Neural crest cell (in vitro differentiated cells): ENCODE data around the gene KHDC1L. TPM values are rescaled to one million over a fixed set of nuclear protein-coding genes. Genes with fewer than 3 reads are reported as not detected.
"Not testable (repeated sequence)": the region's sequence is repeated elsewhere in the genome, so short reads cannot be mapped to it uniquely, and the experiment has no call there.

ENCODE experiments used
- DNase-seq: peaks from one replicate; pipeline ENCODE4 v3.0.0; 2021; ENCODE audit warnings: low read depth, mixed read lengths, low spot score
- H3K27ac Mint-ChIP-seq: one replicate; pipeline ENCODE4 v1.8.0; 2021; ENCODE audit warnings: mild to moderate bottlenecking, mixed read lengths; ENCODE audit not compliant: unreplicated experiment
- H3K27me3 Mint-ChIP-seq: 2 replicates; pipeline ENCODE4 v1.8.0; 2021; ENCODE audit warnings: low read depth, mild to moderate bottlenecking, mixed read lengths
- H3K36me3 Mint-ChIP-seq: 2 replicates; pipeline ENCODE4 v1.8.0; 2021; ENCODE audit warnings: low read depth, mild to moderate bottlenecking, mixed read lengths
- H3K4me1 Mint-ChIP-seq: 2 replicates; pipeline ENCODE4 v1.8.0; 2021; ENCODE audit warnings: mixed read lengths
- H3K4me3 Mint-ChIP-seq: one replicate; pipeline ENCODE4 v1.8.0; 2021; ENCODE audit warnings: mild to moderate bottlenecking, mixed read lengths
- H3K9me3 Mint-ChIP-seq: 2 replicates; pipeline ENCODE4 v1.8.0; 2021; ENCODE audit warnings: mixed read lengths
- total RNA-seq: library from RNA; stranded (reverse); gene quantifications from 2 replicates; pipeline ENCODE4 v1.2.1, GENCODE V29; 2021
- TF ChIP-seq, protein P1 (sequence below): fragments of 200-600 bp; sonication (generic); conservative IDR thresholded peaks from 2 replicates; pipeline ENCODE4 v1.5.0; 2021; ENCODE audit warnings: antibody characterized with exemption, mild to moderate bottlenecking

Gene KHDC1L
- total RNA-seq, 1 donor from 2014 or later, result 1.0 TPM

DNA sequence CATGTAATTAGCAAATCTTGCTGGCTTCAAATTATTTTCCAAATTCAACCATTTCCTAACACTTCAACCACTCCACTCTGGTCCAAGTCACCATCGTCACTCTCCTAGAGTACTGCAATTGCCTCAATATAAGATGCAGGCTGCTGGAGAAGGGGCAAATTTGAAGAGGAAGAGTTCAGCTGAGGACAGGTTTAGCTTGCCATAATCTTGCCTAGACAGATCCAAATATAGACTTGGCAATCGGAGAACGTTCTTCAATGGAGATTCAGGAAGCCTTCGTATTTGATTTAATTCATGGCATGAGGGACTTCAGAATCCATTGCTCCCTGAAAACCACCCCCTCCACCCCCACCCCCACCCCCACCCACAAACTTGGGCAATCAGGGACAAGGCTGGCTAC is 15.4 kb upstream of the KHDC1L start:
- Mint-ChIP-seq H3K4me3 (no peak overlapping the region), H3K9me3 (no peaks in the 10 kb centered on the region), H3K4me1 (no peaks in the 10 kb centered on the region), H3K27me3 (no peaks in the 10 kb centered on the region), H3K27ac (no peak overlapping the region), H3K36me3 (no peaks in the 10 kb centered on the region)
- TF ChIP-seq, protein P1, sequence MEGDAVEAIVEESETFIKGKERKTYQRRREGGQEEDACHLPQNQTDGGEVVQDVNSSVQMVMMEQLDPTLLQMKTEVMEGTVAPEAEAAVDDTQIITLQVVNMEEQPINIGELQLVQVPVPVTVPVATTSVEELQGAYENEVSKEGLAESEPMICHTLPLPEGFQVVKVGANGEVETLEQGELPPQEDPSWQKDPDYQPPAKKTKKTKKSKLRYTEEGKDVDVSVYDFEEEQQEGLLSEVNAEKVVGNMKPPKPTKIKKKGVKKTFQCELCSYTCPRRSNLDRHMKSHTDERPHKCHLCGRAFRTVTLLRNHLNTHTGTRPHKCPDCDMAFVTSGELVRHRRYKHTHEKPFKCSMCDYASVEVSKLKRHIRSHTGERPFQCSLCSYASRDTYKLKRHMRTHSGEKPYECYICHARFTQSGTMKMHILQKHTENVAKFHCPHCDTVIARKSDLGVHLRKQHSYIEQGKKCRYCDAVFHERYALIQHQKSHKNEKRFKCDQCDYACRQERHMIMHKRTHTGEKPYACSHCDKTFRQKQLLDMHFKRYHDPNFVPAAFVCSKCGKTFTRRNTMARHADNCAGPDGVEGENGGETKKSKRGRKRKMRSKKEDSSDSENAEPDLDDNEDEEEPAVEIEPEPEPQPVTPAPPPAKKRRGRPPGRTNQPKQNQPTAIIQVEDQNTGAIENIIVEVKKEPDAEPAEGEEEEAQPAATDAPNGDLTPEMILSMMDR, result no peak
- no peak for DNase-seq

DNA sequence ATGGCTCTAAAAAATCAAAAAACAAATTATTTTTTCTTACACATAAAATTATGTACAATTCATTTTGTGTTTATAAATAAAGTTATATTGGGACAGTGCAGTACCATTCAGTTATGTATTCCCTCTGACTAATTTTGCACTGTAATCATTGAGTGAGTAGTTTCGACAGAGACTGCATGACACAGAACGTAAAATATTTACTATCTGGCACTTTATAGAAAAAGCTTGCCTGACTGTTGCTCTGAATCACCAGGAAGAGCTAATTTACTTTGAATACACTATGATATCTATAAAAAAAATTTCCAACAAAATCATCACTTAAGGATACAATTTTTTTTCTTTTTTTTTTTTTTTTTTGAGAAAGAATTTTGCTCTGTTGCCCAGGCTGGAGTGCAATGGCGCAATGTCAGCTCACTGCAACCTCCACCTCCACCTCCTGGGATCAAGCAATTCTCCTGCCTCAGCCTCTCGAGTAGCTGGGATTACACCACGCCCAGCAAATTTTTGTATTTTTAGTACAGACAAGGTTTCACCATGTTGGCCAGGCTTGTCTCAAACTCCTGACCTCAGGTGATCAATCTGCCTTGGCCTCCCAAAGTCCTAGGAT is 11.0 kb upstream of the KHDC1L start:
- Mint-ChIP-seq H3K4me1 (no peaks in the 10 kb centered on the region), H3K4me3 (no peak overlapping the region), H3K36me3 (no peaks in the 10 kb centered on the region), H3K27ac (no peak overlapping the region), H3K27me3 (no peaks in the 10 kb centered on the region), H3K9me3 (no peaks in the 10 kb centered on the region)
- no peak for DNase-seq
- TF ChIP-seq, protein P1, result no peak

DNA sequence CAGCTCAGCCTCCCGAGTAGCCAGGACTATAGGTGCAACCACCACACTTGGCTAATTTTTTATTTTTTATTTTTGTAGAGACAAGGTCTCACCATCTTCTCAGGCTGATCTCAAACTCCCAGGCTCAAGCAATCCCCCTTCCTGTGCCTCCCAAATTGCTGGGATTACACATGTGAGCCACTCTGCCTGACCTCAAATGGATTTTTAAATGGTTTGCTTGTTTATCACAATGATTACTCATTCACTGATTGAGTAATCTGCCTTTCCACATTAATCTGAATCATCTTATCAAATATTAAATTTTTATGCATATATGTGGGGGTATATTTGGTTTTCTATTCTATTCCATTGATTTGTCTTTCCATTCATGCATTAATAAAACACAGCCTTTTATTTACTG is 9.4 kb upstream of the KHDC1L start:
- TF ChIP-seq, protein P1, result no peak
- no peaks in the 10 kb centered on the region for H3K9me3 Mint-ChIP-seq
- DNase-seq, result no peak
- no peaks in the 10 kb centered on the region for H3K36me3 Mint-ChIP-seq
- no peak overlapping the region for H3K27ac Mint-ChIP-seq
- no peaks in the 10 kb centered on the region for H3K4me1 Mint-ChIP-seq
- H3K4me3 Mint-ChIP-seq, result no peak overlapping the region
- no peaks in the 10 kb centered on the region for H3K27me3 Mint-ChIP-seq

DNA sequence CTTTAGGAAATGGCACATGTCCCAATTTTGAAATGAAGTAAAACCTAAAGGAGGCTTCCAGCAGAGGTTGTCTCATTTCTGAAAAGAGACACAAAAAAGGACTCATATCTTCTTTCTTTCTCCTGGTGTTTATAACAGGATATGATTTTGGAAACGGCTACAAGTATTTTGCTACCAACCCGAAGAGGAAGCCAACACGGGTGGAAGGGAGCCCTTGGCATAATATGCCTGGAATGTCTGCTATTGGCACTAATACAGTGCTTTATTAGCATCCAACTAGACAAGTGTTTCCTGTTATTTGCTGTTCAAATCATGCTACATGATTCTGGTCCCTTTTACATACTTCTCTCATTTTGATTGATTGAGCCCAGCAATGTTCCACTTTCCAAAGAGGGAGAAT is 8.7 kb upstream of the KHDC1L start:
- DNase-seq, H3K27me3 Mint-ChIP-seq, H3K4me1 Mint-ChIP-seq, H3K4me3 Mint-ChIP-seq, H3K27ac Mint-ChIP-seq, H3K36me3 Mint-ChIP-seq, H3K9me3 Mint-ChIP-seq: not testable (repeated sequence)

DNA sequence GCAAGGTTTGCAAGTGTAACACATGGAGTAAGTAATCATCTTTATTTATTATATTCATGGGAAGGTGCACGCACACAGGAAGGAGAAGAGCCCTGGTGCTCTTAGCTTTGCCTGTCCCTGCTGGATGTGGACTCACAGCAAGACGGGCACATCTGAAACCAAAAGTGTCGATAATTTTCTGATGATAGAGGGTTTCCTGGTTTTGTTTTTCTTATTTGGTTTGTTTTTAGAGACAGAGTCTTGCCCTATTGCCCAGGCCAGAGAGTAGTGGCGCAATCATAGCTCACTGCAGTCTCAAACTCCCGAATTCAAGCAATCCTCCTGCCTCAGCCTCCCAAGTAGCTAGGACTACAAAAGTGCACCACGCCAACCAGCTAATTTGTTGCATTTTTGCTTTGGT is 7.8 kb upstream of the KHDC1L start:
- Mint-ChIP-seq H3K36me3 (no peaks in the 10 kb centered on the region), H3K27me3 (no peaks in the 10 kb centered on the region), H3K4me1 (no peaks in the 10 kb centered on the region), H3K4me3 (no peak overlapping the region), H3K9me3 (no peaks in the 10 kb centered on the region), H3K27ac (no peak overlapping the region)
- DNase-seq, result no peak
- TF ChIP-seq, protein P1, result no peak

DNA sequence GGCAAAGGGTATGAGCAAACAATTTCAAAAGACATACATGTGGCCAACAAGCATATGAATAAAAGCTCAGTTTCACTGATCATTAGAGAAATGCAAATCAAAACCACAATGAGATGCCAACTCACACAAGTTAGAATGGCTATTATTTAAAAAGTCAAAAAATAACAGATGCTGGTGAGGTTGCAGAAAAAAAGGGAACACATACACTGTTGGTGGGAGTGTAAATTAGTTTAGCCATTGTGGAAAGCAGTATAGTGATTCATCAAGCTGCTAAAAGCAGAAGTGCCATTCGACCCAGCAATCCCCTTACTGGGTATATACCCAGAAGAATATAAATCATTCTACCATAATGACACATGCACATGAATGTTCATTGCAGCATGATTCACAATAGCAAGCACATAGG is 6.7 kb upstream of the KHDC1L start:
- TF ChIP-seq, protein P1, result no peak
- Mint-ChIP-seq H3K4me3 (no peak overlapping the region), H3K27ac (no peak overlapping the region), H3K4me1 (no peaks in the 10 kb centered on the region), H3K9me3 (no peaks in the 10 kb centered on the region), H3K36me3 (no peaks in the 10 kb centered on the region), H3K27me3 (no peaks in the 10 kb centered on the region)
- DNase-seq, result no peak
